ENCODE results near the gene TIMM29. TPM values are rescaled to one million over a fixed set of nuclear protein-coding genes. Genes with fewer than 3 reads are reported as not detected.

TIMM29 gene
- total RNA-seq (2022; extraction: Qiagen RNA extraction) = 13.3 to 17.4 TPM (median 15.2 TPM) in 5 replicates

DNA sequence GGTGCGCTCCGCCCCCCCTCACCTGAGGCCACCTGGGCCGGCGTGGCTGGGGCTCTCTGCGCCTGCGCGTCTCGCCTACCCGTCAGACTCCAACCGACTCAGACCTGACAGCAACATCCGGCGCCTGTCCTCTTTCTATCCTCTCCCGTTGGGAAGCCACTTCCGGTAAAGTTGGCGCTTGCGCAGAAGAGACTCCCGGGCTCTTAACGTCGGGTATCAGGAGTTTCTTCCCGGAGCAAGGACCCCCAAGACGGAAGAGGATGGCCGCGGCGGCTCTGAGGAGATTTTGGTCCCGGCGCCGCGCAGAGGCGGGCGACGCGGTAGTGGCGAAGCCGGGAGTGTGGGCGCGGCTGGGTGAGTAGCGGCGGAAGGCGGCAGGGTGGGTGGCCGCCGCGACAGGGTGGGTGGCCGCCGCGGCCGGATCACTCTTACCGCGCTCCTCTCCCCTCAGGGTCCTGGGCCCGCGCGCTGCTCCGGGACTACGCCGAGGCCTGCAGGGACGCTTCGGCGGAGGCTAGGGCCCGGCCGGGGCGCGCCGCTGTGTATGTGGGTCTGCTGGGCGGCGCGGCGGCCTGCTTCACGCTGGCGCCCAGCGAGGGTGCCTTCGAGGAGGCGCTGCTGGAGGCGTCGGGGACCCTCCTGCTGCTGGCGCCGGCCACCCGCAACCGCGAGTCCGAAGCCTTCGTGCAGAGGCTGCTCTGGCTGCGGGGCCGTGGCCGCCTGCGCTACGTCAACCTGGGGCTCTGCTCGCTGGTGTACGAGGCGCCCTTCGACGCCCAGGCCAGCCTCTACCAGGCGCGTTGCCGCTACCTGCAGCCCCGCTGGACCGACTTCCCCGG is at the start of gene TIMM29, which contains the start of gene YIPF2:
TIMM29 (plus strand) TSS at position 249 of the 839 bp plus-strand sequence; CDS start at position 261, 12 bp downstream.
YIPF2 (minus strand) TSS at position 77 of the 839 bp plus-strand sequence. CDS start 229 bp downstream, outside the sequence.

DNA sequence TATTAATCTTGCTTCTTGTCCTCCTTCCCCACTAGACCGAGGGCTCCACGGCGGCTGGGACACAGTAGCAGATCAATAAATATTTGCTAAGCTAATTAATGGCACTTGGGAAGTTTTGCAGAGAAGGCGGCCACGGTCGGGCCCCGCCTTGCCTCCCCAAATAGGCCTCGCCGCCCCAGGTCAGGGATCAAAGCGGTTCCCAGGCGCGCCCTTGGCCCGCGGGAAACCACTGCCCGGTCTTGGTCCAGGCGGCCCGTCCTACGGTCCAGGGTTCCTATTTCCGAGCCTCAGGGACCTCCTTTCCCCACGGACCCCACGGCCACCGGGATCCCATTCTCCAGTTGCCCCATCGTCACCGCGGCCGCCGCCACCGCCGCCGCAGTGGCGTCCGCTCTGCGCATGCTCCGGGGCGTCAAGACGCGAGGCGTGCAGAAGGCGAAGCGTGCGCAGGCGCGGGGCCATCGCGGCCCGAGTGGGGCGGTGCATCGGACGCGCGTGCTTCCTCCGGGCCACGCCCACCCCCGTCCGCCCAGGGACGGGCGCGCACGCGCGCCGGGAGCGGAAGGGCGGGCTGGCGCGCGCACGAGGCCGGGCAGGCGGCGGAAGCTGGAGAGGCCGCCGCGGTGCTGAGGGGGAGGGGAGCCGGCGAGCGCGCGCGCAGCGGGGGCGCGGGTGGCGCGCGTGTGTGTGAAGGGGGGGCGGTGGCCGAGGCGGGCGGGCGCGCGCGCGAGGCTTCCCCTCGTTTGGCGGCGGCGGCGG is 31.9 kb downstream of the TIMM29 start, which contains the start of gene SMARCA4:
SMARCA4 (plus strand) TSS at position 717 of the 759 bp plus-strand sequence. CDS start 23,122 bp downstream, outside the sequence.

Other genes starting within 250 kb of the TIMM29 start
- 25.9 to 31.2 TPM (median 30.5 TPM) in 5 replicates for gene QTRT1, start 227.4 kb upstream of the TIMM29 start, total RNA-seq (2022; extraction: Qiagen RNA extraction)
- gene DNM2, start 210.7 kb upstream of the TIMM29 start, total RNA-seq (2022; extraction: Qiagen RNA extraction) = 42.4 to 60.9 TPM (median 58.5 TPM) in 5 replicates
- gene TMED1, start 92.6 kb upstream of the TIMM29 start, total RNA-seq (2022; extraction: Qiagen RNA extraction) = 23.3 to 25.0 TPM (median 23.7 TPM) in 5 replicates
- gene C19orf38, start 80.4 kb upstream of the TIMM29 start, total RNA-seq (2022; extraction: Qiagen RNA extraction) = 0.07 to 0.18 TPM (median 0.14 TPM) in 4 of 5 replicates, not detected in the other
- 36.7 to 54.6 TPM (median 52.1 TPM) in 5 replicates for gene CARM1, start 57.3 kb upstream of the TIMM29 start, total RNA-seq (2022; extraction: Qiagen RNA extraction)
- gene YIPF2, start 172 bp upstream of the TIMM29 start, total RNA-seq (2022; extraction: Qiagen RNA extraction) = 13.3 to 23.3 TPM (median 20.9 TPM) in 5 replicates
- 7.3 to 9.8 TPM (median 8.9 TPM) in 5 replicates for gene SMARCA4, start 32.2 kb downstream of the TIMM29 start, total RNA-seq (2022; extraction: Qiagen RNA extraction)
- gene LDLR, start 160.7 kb downstream of the TIMM29 start, total RNA-seq (2022; extraction: Qiagen RNA extraction) = 19.5 to 28.1 TPM (median 26.0 TPM) in 5 replicates
- 18.4 to 25.5 TPM (median 23.5 TPM) in 5 replicates for gene SPC24, start 227.0 kb downstream of the TIMM29 start, total RNA-seq (2022; extraction: Qiagen RNA extraction)

Data from A549 treated with dexamethasone at 1 μM for 4 hours (cell line).